ENCODE data around the gene PARD3B.

PARD3B gene

DNA sequence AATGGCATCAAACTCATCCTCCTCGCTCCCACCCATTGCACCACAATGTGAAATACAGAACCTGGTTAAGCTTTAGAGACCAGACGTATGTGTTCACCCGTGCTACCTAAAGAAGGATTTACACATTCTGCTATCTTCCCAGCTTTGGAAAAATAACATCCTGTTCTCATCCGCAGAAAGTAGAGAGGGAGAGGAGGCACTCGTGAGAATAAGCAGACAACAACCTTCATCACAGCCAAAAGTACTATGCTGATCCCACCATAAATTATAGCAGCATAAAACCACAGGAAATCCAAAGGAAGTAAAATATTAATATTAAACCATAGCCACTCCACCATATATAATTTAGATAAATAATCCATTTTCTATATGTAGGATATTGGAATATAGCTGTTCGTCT lies 1025.4 kb downstream of the PARD3B start:
- Histone ChIP-seq H3K4me3 (no peak overlapping the region), H3K27ac (no peak overlapping the region)
- DNase-seq (ENCODE audit: low spot score) = no peak
- TF ChIP-seq, protein P1, sequence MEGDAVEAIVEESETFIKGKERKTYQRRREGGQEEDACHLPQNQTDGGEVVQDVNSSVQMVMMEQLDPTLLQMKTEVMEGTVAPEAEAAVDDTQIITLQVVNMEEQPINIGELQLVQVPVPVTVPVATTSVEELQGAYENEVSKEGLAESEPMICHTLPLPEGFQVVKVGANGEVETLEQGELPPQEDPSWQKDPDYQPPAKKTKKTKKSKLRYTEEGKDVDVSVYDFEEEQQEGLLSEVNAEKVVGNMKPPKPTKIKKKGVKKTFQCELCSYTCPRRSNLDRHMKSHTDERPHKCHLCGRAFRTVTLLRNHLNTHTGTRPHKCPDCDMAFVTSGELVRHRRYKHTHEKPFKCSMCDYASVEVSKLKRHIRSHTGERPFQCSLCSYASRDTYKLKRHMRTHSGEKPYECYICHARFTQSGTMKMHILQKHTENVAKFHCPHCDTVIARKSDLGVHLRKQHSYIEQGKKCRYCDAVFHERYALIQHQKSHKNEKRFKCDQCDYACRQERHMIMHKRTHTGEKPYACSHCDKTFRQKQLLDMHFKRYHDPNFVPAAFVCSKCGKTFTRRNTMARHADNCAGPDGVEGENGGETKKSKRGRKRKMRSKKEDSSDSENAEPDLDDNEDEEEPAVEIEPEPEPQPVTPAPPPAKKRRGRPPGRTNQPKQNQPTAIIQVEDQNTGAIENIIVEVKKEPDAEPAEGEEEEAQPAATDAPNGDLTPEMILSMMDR (IDR thresholded peaks at IDR 0.05) = no peak

DNA sequence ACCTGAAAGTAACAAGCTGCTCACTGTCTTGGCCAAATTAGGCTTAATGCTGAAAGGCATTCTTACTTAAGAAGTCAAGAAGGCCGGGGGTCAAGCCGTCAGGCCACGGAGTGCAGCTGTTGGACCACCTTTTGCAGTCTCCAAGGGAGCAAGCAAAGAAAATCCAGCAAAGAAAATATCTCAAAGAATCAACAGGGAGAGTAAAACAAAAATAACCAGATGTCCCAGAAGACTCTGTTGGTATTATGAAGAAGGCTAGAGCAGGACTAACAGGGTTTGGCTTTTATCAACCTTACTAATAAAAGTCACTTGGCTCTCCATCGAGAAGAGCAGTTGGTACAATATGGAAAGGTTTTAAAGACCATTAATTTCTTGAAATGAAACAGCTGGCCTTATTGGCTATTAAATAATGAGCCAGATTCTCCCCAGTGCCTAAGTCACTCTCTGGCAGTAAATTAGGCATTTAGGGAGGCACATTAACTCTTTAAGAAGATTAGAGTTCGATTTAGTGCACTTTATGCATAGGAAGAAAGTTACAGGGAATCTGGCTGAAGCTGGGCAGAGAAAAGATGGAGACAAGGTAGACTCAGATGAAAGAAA lies 1026.2 kb downstream of the PARD3B start:
- DNase-seq (ENCODE audit: low spot score) = no peak
- TF ChIP-seq, protein P1 (IDR thresholded peaks at IDR 0.05) = no peak
- Histone ChIP-seq H3K4me3 (no peak overlapping the region), H3K27ac (no peak overlapping the region)

DNA sequence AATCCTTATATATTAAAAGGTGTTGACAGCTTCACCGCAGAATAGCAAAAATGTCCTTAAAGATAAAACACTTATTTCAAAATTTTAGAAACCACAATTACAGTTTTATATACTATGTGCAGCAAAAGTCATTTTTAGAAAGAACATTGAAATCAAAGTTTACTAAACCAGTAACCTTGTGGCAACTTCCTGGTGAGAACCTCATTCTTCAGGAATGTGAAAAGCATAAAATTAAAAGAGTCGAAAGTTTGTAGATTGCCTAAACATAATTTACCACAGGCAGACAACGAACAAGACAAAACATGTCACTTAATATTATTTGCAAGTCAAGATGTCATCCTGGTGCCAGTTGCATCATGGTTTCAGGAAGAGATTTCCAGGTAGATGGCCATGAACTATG lies 1028.7 kb downstream of the PARD3B start:
- no peak for DNase-seq (ENCODE audit: low spot score)
- no peak overlapping the region for H3K27ac ChIP-seq
- TF ChIP-seq, protein P1 (IDR thresholded peaks at IDR 0.05) = no peak
- H3K4me3 ChIP-seq = no peak overlapping the region

DNA sequence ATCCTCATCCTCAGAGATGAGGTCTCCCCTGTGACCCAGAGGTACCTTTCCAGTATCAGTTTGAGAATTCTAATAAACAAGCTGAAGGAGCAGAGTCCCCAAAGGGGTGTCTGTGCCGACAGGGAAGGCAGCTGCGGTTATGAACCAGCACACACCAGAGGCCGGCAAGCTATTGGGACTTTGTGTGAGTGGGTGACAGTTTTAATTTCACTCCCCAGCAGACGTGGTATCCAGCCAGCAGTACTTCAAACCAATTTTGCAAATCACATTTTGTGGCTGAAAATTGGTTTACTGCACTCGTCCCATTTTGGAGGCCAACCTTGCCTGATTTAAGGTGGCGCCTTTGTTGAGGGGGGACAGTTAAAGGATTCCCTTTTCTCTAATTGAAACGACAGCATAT lies 1034.1 kb downstream of the PARD3B start:
- TF ChIP-seq, protein P1 (IDR thresholded peaks at IDR 0.05) = no peak
- no peak for DNase-seq (ENCODE audit: low spot score)
- H3K27ac ChIP-seq = no peak overlapping the region
- no peak overlapping the region for H3K4me3 ChIP-seq

DNA sequence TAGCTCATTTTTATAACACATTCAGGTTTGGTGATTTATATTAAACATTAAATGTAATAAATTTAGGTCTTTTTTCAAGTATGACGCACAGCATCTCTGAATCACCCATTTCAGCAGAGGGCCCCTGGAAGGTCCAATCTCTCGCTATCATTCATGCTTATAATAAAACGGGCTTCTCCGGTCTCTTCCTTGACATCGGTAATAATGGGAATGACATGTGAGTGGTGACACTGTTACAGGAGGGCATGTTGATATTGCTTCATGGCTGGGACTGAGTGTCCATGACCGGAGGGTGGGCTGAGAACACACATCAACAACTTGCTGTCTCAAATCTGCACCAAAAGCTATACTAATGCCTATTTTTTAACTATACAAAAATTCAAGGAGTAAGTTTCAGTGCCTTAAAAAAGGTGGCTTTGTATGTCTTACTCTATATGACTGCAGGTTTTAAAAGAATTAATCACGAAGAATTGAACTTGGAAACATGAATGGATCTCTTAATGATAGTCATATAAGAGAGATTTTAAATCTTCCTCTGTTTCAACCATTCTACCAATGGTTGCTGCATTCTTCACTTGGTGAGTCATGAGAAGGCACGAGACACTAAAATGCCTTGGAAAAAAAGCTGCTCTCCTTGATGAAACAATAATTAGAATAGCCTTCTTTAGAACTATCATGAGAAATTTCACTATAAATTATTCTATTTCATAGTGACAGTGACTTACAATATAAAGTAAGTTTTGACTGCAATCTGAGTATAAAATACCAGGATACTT lies 1035.1 kb downstream of the PARD3B start:
- DNase-seq (ENCODE audit: low spot score) = no peak
- Histone ChIP-seq H3K27ac (no peak overlapping the region), H3K4me3 (no peak overlapping the region)
- TF ChIP-seq, protein P1 (IDR thresholded peaks at IDR 0.05) = no peak

DNA sequence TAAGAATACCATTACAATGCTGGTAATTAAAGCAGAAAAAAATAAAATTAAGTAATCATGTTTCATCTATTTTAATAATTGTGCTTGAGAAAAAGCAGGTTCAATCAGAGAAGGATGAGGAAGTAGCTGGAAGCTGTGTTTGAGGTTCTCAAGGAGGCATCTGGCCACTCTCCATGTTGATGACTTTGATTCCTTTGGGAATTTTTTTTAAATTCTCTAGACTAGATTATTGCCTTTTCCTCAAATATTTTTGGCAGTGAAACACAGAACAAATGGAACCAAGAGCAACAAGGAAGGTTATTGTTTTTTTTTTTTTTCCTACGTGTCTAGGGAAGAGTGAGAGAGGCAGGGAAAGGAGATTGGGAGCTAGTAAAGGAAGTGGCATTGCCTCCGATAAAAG lies 1037.1 kb downstream of the PARD3B start:
- Histone ChIP-seq H3K4me3 (no peak overlapping the region), H3K27ac (no peak overlapping the region)
- TF ChIP-seq, protein P1 (IDR thresholded peaks at IDR 0.05) = no peak
- DNase-seq (ENCODE audit: low spot score) = no peak
